ENCODE data around the gene FAM78A.
A peak's percentile ranks its signal among the peaks of the same experiment; 100 is the strongest.

FAM78A gene

DNA sequence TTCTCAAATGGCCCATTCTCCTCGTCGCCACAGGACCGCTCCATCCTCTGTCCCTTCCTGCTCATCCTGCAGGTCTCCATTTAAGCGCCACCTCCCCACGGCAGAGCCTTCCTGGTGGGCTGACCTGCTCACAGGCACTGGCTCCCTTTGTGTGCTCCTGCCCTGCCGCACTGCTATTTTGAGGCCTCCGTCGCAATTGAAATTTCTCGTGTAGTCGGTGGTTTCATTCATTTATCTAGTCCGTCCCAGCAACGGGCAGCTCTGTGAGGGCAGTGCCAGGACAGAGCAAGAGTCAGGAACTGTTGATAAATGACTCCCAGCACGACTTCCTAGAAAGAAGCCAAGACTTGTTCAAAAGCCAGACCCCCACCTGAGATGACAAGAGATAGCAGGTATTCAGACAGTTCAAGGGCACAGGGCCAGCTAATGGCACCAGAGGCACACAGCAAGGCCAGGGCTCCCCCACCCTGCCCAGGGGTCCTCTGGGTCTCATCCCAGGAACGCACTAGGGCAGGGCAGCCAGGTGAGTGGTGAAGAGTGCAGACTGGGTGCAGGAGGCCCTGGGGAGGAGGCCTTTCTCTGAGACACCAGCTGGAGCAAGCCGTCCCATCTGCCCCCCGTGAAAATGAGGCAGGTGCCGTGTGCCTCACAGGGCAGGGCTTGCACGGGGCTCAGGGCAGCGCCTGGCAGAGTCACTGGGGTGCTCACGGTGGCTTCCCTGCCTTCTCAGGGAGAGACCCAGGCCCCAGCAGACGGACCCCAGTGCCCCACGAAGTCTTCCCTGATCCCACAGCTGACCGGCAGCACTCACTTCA is 36.9 kb downstream of the FAM78A start:
- DNase-seq (ENCODE audit: low read depth, low spot score) = no peak

DNA sequence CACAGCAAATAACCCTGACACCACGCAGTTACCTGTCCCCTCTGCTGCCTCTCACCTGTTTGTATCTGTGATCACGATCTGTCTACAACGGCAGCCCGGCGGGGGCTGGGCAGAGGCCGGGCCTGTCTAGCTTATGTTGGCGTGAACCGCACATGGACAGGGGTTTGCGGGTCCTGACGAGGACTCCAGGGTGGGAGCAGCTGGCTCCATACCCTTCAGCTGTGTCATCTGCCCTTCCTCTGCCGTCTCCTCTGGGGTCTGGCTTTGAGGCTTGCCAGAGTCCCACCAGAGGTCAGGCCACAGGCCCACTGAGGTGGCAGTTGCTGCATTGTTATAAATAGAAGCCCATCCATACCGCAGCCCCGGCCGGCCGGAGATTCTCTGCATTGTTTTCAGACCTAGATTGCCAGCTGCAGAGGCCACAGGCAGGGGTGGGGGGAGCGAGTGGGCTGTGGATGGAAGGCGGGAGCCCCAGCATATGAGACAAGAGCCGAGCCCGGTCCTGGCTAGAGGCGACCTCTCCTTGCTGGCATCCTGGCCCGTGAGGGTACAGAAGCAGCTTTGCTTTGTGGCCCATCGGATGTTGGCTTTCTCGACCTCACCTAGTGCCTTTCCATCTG is 37.8 kb downstream of the FAM78A start:
- no peak for DNase-seq (ENCODE audit: low read depth, low spot score)

DNA sequence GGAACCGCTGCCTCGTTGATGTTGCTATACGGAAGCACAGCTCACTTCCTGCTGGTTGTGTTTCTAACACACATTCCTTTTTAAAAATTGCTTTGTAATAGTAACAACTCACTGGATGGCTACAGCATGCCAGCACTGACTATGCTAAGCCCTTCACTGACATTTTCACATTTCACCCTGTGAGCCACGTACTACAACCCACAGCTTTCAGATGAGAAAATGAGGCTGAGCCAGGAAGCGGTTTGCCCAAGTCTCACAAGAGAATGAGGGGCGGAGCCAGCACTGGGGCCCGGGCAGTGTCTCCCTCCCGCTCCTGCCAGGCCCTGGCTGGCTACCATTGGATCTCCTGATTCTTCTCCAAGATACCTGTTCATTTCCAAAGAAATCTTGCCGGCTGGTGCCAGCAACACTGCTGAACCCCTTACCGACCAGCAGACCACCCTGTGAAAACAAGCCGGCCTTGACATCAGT is 38.3 kb downstream of the FAM78A start:
- peak; percentile 66 for DNase-seq (ENCODE audit: low read depth, low spot score)

GRCh38 chr9:131237291-131237690 is 39.0 kb downstream of the FAM78A start:
- no peak for DNase-seq (ENCODE audit: low read depth, low spot score)

GRCh38 chr9:131236761-131237160 is 39.5 kb downstream of the FAM78A start:
- DNase-seq (ENCODE audit: low read depth, low spot score) = no peak

GRCh38 chr9:131236161-131236560 is 40.1 kb downstream of the FAM78A start:
- DNase-seq (ENCODE audit: low read depth, low spot score) = no peak

- no peak for DNase-seq (ENCODE audit: low read depth, low spot score)
These were observed 40.8 kb downstream of the FAM78A start for GRCh38 chr9:131235480-131235851.

DNA sequence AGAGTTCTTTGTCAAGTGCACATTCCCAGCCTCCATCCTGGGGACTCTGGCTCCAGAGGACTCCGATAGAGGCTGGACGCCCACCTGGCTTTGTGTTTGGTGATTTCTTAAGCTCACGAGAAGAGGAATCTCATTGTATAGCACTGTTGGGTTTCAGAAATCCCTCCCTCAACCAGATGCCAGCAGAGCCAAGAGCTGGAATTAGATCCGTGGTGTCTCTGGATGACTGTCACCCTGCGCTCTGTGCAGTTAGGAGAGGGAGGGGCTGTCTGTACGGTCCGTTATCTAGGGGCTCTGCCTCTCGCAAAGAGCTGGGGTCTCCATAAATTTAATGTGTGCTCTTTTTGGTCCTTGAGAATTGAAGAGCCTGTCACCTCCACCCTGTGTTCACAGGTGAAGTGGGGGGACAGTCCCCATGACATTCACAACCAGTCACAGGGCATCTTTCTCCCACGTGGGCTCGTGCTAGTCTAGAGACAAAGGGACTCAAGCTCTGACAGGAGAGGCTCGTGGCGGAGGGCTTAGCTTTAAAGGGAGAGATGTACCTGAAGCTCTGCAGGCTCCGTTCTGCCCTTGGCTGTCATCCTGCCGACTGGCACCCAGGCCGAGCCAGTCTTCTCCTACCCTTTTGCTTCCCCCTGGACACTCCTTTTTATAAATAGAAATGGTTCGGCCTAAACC is 41.4 kb downstream of the FAM78A start:
- DNase-seq (ENCODE audit: low read depth, low spot score) = no peak

- no peak for DNase-seq (ENCODE audit: low read depth, low spot score)
These were observed 42.3 kb downstream of the FAM78A start for GRCh38 chr9:131233995-131234394.

- DNase-seq (ENCODE audit: low read depth, low spot score) = no peak
These were observed 42.8 kb downstream of the FAM78A start for GRCh38 chr9:131233556-131233955.

GRCh38 chr9:131228988-131229387 is 47.3 kb downstream of the FAM78A start:
- no peak for DNase-seq (ENCODE audit: low read depth, low spot score)

DNA sequence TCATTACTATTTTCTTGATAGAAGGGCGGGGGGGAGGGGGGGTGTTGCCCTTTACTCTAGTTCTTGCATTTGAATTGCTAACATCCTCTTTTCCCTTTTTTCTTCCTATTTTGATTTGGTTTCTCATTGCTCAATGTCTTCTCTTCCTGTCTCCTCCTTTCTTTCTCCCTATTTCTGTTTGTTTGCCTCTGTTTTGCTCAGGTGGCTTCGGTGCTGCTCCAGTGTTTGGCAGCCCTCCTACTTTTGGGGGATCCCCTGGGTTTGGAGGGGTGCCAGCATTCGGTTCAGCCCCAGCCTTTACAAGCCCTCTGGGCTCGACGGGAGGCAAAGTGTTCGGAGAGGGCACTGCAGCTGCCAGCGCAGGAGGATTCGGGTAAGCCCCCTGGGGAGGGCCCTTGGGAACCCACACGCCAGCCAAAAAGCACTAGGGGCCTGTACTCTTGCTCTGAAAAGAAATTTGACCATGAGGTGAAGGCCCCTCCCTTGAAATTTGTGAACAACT is 48.3 kb downstream of the FAM78A start:
- DNase-seq (ENCODE audit: low read depth, low spot score) = no peak

- DNase-seq (ENCODE audit: low read depth, low spot score) = no peak
These were observed 49.0 kb downstream of the FAM78A start for GRCh38 chr9:131227112-131227958.

GRCh38 chr9:131226226-131226625 is 50.1 kb downstream of the FAM78A start:
- DNase-seq (ENCODE audit: low read depth, low spot score) = no peak

DNA sequence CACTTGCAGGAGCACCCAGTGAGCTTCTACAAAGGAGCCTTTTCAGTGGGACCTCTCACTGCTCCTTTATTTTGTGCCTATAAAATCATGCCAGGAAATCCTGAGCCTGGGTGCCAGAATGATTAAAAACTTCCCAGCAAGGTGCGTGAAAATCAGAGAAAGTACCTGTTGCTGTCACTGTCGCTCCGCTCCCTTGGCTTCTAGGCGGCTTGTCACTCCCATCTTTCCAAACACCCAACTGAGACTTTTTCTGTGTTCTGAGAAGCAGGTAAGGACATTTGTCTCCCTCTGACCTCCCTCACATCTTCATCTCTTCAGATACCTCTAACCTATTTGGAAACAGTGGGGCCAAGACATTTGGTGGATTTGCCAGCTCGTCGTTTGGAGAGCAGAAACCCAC is 53.9 kb downstream of the FAM78A start:
- DNase-seq (ENCODE audit: low read depth, low spot score) = no peak

- DNase-seq (ENCODE audit: low read depth, low spot score) = no peak
These were observed 55.8 kb downstream of the FAM78A start for GRCh38 chr9:131220485-131220884.

GRCh38 chr9:131218370-131218769 is 57.9 kb downstream of the FAM78A start:
- DNase-seq (ENCODE audit: low read depth, low spot score) = no peak

DNA sequence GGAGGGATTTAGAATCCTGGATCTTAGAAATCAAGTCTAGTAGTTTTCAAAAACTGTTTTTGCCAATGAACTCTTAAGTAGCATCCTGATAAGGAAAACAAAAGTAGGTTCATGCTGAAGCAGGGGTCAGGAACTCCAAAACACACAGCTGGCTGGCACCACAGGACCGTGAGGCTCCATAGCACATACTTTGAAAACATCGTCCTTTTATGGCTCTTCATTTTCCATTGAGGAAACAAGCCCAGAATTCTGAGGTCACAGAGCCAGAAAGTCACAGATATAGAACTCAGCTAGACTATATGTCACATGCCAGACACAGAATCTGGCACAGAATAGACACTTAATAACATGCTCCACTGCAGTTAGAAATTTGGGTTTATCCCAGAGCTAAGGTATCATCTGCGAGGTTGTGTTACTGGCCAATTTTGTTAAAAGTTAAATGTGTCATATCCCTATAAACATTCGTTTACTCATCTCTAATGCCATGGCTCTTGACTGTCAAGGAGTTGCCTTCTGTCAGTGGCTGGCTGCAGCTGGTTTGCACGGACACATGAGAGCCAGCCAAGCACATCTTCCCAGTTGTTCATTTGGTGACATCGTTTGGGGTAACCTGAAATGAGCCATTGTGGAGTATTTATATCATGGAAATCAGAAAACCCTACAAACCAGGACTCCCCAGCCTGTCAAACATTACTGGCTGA is 58.8 kb downstream of the FAM78A start:
- DNase-seq (ENCODE audit: low read depth, low spot score) = no peak

- DNase-seq (ENCODE audit: low read depth, low spot score) = no peak
These were observed 59.5 kb downstream of the FAM78A start for GRCh38 chr9:131216806-131217205.

GRCh38 chr9:131214876-131215275 is 61.4 kb downstream of the FAM78A start:
- DNase-seq (ENCODE audit: low read depth, low spot score) = no peak

DNA sequence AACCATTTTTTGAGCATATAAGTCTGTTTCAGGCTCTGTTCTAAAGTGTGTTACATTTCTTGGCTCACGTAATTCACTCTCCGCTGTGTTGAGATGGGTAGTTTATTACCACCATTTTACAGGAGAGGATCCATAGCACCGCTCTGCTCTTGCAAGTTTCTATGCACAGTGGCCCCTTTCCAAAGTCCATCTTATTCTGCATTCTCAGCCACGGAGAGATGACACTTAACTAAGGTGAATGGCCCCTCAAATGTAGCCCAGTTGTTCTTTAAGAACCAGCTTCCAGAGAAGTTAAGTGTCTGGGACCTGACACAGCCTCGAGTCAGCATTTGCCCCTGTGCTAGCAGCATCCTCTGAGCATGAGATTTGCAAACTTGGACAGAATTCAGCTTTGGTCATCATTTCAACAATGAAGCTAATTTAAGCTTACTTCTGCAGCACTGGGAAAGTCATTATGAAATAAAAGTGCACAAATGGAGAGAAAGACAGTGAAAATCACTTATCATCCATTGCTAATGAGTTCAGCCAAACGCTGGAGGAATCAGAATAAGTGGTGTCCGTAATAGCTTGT is 61.9 kb downstream of the FAM78A start:
- no peak for DNase-seq (ENCODE audit: low read depth, low spot score)

Data from activated CD4-positive, CD25-positive, alpha-beta regulatory T cell treated with anti-CD3 and anti-CD28 coated beads, Interleukin-2, amount 50 U/mL, for 16 hours (primary cell).